ENCODE results near the gene FHL3.
A peak's percentile ranks its signal among the peaks of the same experiment; 100 is the strongest.
"Not testable (repeated sequence)": the region's sequence is repeated elsewhere in the genome, so short reads cannot be mapped to it uniquely, and the experiment has no call there.

Gene FHL3

DNA sequence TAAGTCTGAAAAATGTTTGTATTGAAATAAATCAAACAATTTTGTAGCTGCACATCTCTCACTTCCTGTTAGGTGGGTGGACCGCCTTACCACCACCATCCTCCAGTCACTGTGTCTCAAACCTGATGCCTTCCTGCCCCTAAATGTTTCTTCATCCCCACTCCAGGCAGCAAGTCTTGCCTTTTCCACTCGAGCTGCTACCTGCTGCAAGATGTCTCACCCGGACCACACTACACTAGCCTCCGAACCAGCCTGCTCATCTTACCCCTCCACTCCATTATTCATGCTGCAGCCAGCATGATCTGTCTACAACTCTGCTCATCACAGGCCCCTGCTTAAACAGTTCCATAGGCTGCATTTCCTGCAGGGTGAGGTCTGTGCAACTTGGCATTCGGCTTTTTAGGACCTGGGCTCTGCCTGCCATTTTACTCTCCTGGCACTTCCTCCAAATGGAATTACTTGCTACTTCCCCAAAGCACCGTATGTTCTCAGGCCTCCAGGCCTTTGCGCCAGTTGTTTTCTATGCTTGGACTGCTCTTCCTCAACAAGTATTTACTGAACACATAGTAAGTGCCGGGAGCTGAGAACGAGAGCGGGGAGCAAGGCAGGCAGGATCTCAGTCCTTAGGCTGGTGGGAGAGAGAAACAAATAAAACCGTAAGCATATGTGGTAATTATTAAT lies 10.3 kb downstream of the FHL3 start:
- POLR2A ChIA-PET: no interaction called here
- CTCF ChIA-PET: no interaction called here
- TF ChIP-seq, protein P1, sequence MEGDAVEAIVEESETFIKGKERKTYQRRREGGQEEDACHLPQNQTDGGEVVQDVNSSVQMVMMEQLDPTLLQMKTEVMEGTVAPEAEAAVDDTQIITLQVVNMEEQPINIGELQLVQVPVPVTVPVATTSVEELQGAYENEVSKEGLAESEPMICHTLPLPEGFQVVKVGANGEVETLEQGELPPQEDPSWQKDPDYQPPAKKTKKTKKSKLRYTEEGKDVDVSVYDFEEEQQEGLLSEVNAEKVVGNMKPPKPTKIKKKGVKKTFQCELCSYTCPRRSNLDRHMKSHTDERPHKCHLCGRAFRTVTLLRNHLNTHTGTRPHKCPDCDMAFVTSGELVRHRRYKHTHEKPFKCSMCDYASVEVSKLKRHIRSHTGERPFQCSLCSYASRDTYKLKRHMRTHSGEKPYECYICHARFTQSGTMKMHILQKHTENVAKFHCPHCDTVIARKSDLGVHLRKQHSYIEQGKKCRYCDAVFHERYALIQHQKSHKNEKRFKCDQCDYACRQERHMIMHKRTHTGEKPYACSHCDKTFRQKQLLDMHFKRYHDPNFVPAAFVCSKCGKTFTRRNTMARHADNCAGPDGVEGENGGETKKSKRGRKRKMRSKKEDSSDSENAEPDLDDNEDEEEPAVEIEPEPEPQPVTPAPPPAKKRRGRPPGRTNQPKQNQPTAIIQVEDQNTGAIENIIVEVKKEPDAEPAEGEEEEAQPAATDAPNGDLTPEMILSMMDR (IDR thresholded peaks at IDR 0.05; ENCODE audit: control extremely low read depth, extremely low read depth, low read depth, missing control alignments): no peak
- no peak for DNase-seq (ENCODE audit: extremely low spot score)

DNA sequence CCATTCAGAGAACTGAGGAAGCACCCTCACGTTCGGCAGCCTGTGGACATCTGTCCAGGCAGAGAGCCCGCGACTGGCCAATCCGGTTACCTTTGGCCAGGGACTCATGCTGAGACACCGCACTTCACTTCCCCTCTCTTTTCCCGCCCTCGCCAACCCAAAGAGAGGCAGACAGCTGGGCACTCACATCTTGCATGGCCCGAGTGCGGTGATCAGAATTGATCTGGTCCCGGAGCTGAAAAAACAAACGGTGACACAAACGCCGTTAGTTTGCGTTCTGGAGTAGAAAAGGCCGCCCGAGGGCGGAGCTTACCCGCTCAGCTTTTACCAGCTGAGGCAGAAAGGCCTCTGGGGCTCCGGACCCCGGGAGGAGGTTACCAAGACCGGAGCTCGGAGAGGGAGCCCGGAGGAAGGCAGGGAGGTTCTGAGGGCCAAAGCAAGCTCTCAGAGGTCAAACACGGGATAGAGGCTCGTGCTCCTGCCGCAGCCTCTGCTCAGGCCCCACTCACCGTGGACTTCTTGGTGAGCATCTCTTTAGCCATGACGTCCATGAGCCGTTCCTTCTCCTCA lies 15.9 kb downstream of the FHL3 start:
- TF ChIP-seq, protein P1 (IDR thresholded peaks at IDR 0.05; ENCODE audit: control extremely low read depth, extremely low read depth, low read depth, missing control alignments): no peak
- ChIA-PET CTCF (interaction anchor here (0.7 to 4.4 kb wide), 23 partner anchors 9 to 860 kb away, joined by 3 to 51 read pairs (median 4); no protein-coding TSS in a partner anchor), POLR2A (interaction anchor here (1.2 kb wide), 1 partner anchor 174 kb away, joined by 3 read pairs; no protein-coding TSS in a partner anchor)
- DNase-seq (ENCODE audit: extremely low spot score): no peak

DNA sequence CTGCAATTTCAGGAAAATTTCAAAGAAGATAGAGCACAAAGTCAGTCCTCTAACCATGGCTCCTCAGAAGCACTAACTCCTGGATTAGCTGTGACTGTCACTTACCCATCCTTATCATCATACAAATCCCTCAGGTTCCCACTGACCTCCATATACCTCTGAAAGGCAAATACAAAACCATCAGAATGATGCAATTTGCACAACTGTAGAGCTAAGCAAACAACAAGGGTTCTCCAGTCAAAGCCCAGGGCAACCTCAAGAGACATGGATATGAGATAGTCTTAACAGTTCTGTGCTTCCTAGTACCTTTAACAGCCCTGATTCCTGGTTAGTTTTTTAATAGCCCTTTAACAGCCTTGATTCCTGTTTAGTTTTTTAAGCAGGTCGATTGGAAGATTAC lies 17.6 kb downstream of the FHL3 start:
- ChIA-PET CTCF (interaction anchor here (0.7 to 2.1 kb wide), 4 partner anchors 10 to 128 kb away, joined by 3 to 11 read pairs (median 4); partner anchors contain the start of gene MTF1), POLR2A (no interaction called here)
- DNase-seq (ENCODE audit: extremely low spot score): no peak
- TF ChIP-seq, protein P1 (IDR thresholded peaks at IDR 0.05; ENCODE audit: control extremely low read depth, extremely low read depth, low read depth, missing control alignments): no peak

DNA sequence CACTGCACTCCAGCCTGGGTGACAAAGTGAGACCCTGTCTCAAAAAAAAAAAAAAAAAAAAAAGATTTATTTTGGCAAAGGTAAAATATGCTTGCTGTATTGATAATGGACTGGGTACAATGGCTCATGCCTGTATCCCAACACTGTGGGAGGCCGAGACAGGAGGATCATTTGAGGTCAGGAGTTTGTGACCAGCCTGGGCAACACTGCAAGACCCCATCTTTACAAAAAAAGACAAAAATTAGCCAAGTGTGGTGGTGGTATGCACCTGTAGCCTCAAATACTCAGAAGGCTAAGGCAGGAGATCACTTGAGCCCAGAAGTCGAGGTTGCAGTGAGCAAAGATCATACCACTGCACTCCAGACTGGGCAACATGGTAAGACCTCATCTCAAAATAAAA lies 21.8 kb downstream of the FHL3 start:
- ChIA-PET POLR2A (no interaction called here), CTCF (no interaction called here)
- TF ChIP-seq, protein P1 (IDR thresholded peaks at IDR 0.05; ENCODE audit: control extremely low read depth, extremely low read depth, low read depth, missing control alignments): no peak
- no peak for DNase-seq (ENCODE audit: extremely low spot score)

DNA sequence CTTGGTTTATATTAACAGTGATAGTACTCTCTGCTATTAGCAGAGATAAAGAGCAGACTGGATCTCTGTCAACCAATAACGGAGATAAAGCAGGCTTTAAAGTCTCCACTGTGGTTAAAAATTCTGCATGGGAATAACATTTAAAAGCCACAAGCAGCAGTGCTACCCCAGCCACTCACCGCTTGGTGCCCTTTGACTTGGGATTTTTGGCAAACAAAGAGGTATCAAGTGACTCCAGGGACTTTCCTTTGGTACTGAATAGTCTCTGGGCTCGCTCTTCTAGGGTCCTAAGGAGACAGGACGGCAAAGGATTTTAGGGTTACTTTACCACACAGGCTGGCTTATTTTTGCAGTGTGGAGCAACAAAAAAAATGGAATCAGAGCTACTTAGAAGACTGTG lies 26.8 kb downstream of the FHL3 start:
- POLR2A ChIA-PET: no interaction called here
- no peak for DNase-seq (ENCODE audit: extremely low spot score)
- CTCF ChIA-PET: interaction anchor here (0.7 to 3.5 kb wide), 4 partner anchors 9 to 84 kb away, joined by 3 to 11 read pairs (median 5); no protein-coding TSS in a partner anchor

DNA sequence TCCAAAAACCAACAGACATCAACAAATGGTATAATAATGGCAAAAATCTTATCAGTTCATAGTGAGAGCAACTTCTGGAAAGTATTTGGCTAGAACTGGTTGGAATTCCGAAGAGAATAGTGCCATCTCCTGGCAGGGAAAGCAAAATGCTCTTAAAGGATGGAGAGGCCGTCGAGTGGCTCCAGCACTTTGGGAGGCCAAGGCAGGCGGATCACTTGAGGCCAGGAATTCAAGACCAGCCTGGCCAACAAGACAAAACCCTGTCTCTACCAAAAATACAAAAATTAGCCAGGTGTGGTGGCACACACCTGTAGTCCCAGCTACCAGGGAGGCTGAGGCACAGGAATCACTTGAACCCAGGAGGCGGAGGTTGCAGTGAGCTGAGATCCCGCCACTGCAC lies 30.2 kb downstream of the FHL3 start:
- CTCF ChIA-PET: interaction anchor here (0.9 to 1.9 kb wide), 4 partner anchors 13 to 116 kb away, joined by 3 to 10 read pairs (median 5); partner anchors contain the start of genes MTF1 and SF3A3
- DNase-seq (ENCODE audit: extremely low spot score); POLR2A ChIA-PET: not testable (repeated sequence)
- TF ChIP-seq, protein P1 (IDR thresholded peaks at IDR 0.05; ENCODE audit: control extremely low read depth, extremely low read depth, low read depth, missing control alignments): peak; percentile 39

More for the DNA sequence above, 26.8 kb downstream of the FHL3 start:
- TF ChIP-seq, protein P1 (IDR thresholded peaks at IDR 0.05; ENCODE audit: control extremely low read depth, extremely low read depth, low read depth, missing control alignments): no peak

Data from GM10248 (cell line).